PC-9 (cell line): ENCODE data around the gene SRPRB. TPM values are rescaled to one million over a fixed set of nuclear protein-coding genes. Genes with fewer than 3 reads are reported as not detected.

ENCODE experiments used
- BruUV-seq: library from RNA; stranded (reverse); fragments of 400-500 nt; replicated peaks from 2 replicates; lab custom pipeline; 2021; lab: Mats Ljungman, UMichigan
- CTCF ChIA-PET: fragments of 300-600 bp; sonication (Branson Sonifier 250); formaldehyde crosslinking; loops from one replicate; lab custom pipeline; 2022; ENCODE audit warnings: antibody characterized with exemption; lab: Charles Lee
- POLR2A ChIA-PET: fragments of 300-600 bp; sonication (Branson Sonifier 250); formaldehyde crosslinking; loops from one replicate; lab custom pipeline; 2022; ENCODE audit warnings: antibody characterized with exemption; ENCODE audit not compliant: unreplicated experiment; lab: Charles Lee
- DNase-seq, 2 experiments: peaks; one replicate each; pipeline versions ENCODE4 v3.0.0 to v3.0.0-alpha.2; 2015 to 2022; ENCODE audit warnings: mixed read lengths in 1 of 2
- H2AFZ ChIP-seq: fragments of 200-600 bp; sonication (generic); 2 replicates; pipeline ENCODE4 v1.8.1; 2017; ENCODE audit warnings: antibody characterized with exemption
- H3F3A ChIP-seq: fragments of 200-600 bp; sonication (generic); 2 replicates; pipeline ENCODE4 v1.8.1; 2017; ENCODE audit warnings: antibody characterized with exemption, mild to moderate bottlenecking, low read depth; ENCODE audit not compliant: insufficient read depth
- H3K27ac ChIP-seq: fragments of 200-600 bp; sonication (generic); 2 replicates; pipeline ENCODE4 v1.6.1; 2016; ENCODE audit warnings: mixed run types
- H3K27me3 ChIP-seq: fragments of 200-600 bp; sonication (generic); 2 replicates; pipeline ENCODE4 v1.6.1; 2016; ENCODE audit warnings: low read depth, mixed run types; ENCODE audit not compliant: insufficient read depth
- H3K36me3 ChIP-seq: fragments of 200-600 bp; sonication (generic); 2 replicates; pipeline ENCODE4 v1.6.1; 2016; ENCODE audit warnings: low read depth, mixed run types
- H3K4me1 ChIP-seq: fragments of 200-600 bp; sonication (generic); replicated peaks from 2 replicates; pipeline ENCODE4 v1.6.1; 2016; ENCODE audit warnings: mixed run types; ENCODE audit not compliant: insufficient read depth
- H3K4me2 ChIP-seq: fragments of 200-600 bp; sonication (generic); 2 replicates; pipeline ENCODE4 v1.6.1; 2017; ENCODE audit warnings: mixed run types
- H3K4me3 ChIP-seq: fragments of 200-600 bp; sonication (generic); 2 replicates; pipeline ENCODE4 v1.6.1; 2016; ENCODE audit warnings: mixed run types
- H3K79me2 ChIP-seq: fragments of 200-600 bp; sonication (generic); 2 replicates; pipeline ENCODE4 v1.6.1; 2017; ENCODE audit warnings: low read depth, mixed run types
- H3K9me2 ChIP-seq: fragments of 200-600 bp; sonication (generic); 2 replicates; pipeline ENCODE4 v1.8.1; 2017; ENCODE audit warnings: mild to moderate bottlenecking; ENCODE audit not compliant: insufficient read depth
- H3K9me3 ChIP-seq: fragments of 200-600 bp; sonication (generic); 2 replicates; pipeline ENCODE4 v1.8.1; 2016; ENCODE audit warnings: low read depth; ENCODE audit not compliant: insufficient read depth
- H4K20me1 ChIP-seq: fragments of 200-600 bp; sonication (generic); 2 replicates; pipeline ENCODE4 v1.8.1; 2017; ENCODE audit not compliant: insufficient read depth
- EZH2 ChIP-seq: fragments of 200-600 bp; sonication (generic); IDR thresholded peaks from 2 replicates; pipeline ENCODE4 v1.8.0; 2017; ENCODE audit warnings: antibody characterized with exemption, low read depth
- intact Hi-C: fragments of 100-400 bp; cut with micrococcal nuclease; formaldehyde crosslinking; loops from one replicate; pipeline ENCODE4 v1.10.0; 2022; ENCODE audit not compliant: unreplicated experiment
- total RNA-seq: library from RNA; stranded (reverse); gene quantifications from 2 replicates; pipeline ENCODE4 v1.2.3, GENCODE V29; 2021
- TF ChIP-seq, protein P1 (sequence below): fragments of 200-600 bp; sonication (generic); conservative IDR thresholded peaks from 2 replicates; pipeline ENCODE4 v1.6.1; 2017; ENCODE audit warnings: mixed run types, antibody characterized with exemption, mild to moderate bottlenecking, moderate library complexity

Gene SRPRB
- total RNA-seq, 1 experiment from 2014 or later: 25.5 TPM

GRCh38 chr3:133859381-133860234 is 54.0 kb downstream of the SRPRB start:
- no peak overlapping the region for H3K4me2 ChIP-seq
- DNase-seq: no peak
- no peaks in the 10 kb centered on the region for H4K20me1 ChIP-seq
- intact Hi-C loops: no loop called here
- ChIA-PET CTCF (no interaction called here), POLR2A (no interaction called here)
- H3K4me3 ChIP-seq: no peak overlapping the region
- TF ChIP-seq, protein P1, sequence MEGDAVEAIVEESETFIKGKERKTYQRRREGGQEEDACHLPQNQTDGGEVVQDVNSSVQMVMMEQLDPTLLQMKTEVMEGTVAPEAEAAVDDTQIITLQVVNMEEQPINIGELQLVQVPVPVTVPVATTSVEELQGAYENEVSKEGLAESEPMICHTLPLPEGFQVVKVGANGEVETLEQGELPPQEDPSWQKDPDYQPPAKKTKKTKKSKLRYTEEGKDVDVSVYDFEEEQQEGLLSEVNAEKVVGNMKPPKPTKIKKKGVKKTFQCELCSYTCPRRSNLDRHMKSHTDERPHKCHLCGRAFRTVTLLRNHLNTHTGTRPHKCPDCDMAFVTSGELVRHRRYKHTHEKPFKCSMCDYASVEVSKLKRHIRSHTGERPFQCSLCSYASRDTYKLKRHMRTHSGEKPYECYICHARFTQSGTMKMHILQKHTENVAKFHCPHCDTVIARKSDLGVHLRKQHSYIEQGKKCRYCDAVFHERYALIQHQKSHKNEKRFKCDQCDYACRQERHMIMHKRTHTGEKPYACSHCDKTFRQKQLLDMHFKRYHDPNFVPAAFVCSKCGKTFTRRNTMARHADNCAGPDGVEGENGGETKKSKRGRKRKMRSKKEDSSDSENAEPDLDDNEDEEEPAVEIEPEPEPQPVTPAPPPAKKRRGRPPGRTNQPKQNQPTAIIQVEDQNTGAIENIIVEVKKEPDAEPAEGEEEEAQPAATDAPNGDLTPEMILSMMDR: no peak
- TF ChIP-seq EZH2: no peak
- no peaks in the 10 kb centered on the region for H3F3A ChIP-seq
- BruUV-seq: no TSS peak
- no peak overlapping the region for H2AFZ ChIP-seq
- H3K4me1 ChIP-seq: no peaks in the 10 kb centered on the region
- peaks cover 31% of the 10 kb centered on the region for H3K27me3 ChIP-seq
- no peaks in the 10 kb centered on the region for H3K36me3 ChIP-seq
- H3K9me2 ChIP-seq: no peaks in the 10 kb centered on the region
- no peak overlapping the region for H3K27ac ChIP-seq
- H3K9me3 ChIP-seq: no peaks in the 10 kb centered on the region
- no peaks in the 10 kb centered on the region for H3K79me2 ChIP-seq

GRCh38 chr3:133860519-133860918 is 54.9 kb downstream of the SRPRB start:
- POLR2A ChIA-PET: no interaction called here
- no peak overlapping the region for H3K4me2 ChIP-seq

GRCh38 chr3:133862161-133862560 is 56.5 kb downstream of the SRPRB start:
- H3K4me3 ChIP-seq: no peak overlapping the region
- no peak overlapping the region for H3K27ac ChIP-seq
- CTCF ChIA-PET: no interaction called here
- no peak overlapping the region for H2AFZ ChIP-seq
- POLR2A ChIA-PET: no interaction called here
- intact Hi-C loops: no loop called here
- TF ChIP-seq, protein P1: no peak
- TF ChIP-seq EZH2: no peak
- H3K4me1 ChIP-seq: no peaks in the 10 kb centered on the region
- H3K27me3 ChIP-seq: peaks cover 31% of the 10 kb centered on the region
- no peaks in the 10 kb centered on the region for H3K9me2 ChIP-seq
- DNase-seq: no peak
- H4K20me1 ChIP-seq: no peaks in the 10 kb centered on the region
- H3F3A ChIP-seq: no peaks in the 10 kb centered on the region
- no peaks in the 10 kb centered on the region for H3K36me3 ChIP-seq
- no TSS peak for BruUV-seq
- H3K9me3 ChIP-seq: no peaks in the 10 kb centered on the region
- no peak overlapping the region for H3K4me2 ChIP-seq
- H3K79me2 ChIP-seq: no peaks in the 10 kb centered on the region

More at GRCh38 chr3:133860519-133860918, 54.9 kb downstream of the SRPRB start:
- no peaks in the 10 kb centered on the region for H3F3A ChIP-seq
- no peak for DNase-seq
- no peaks in the 10 kb centered on the region for H3K9me3 ChIP-seq
- H4K20me1 ChIP-seq: no peaks in the 10 kb centered on the region
- BruUV-seq: no TSS peak
- TF ChIP-seq, protein P1: no peak
- TF ChIP-seq EZH2: no peak
- H3K27ac ChIP-seq: no peak overlapping the region
- H3K79me2 ChIP-seq: no peaks in the 10 kb centered on the region
- no peak overlapping the region for H2AFZ ChIP-seq
- peaks cover 34% of the 10 kb centered on the region for H3K27me3 ChIP-seq
- H3K36me3 ChIP-seq: no peaks in the 10 kb centered on the region
- intact Hi-C loops: no loop called here
- CTCF ChIA-PET: no interaction called here
- no peaks in the 10 kb centered on the region for H3K9me2 ChIP-seq
- no peaks in the 10 kb centered on the region for H3K4me1 ChIP-seq
- H3K4me3 ChIP-seq: no peak overlapping the region
